HepG2 (cell line): Measurements from ENCODE around the gene POP7. TPM values are rescaled to one million over a fixed set of nuclear protein-coding genes. Genes with fewer than 3 reads are reported as not detected.
A peak's percentile ranks its signal among the peaks of the same experiment; 100 is the strongest.

ENCODE experiments used
- AKAP8 ChIP-seq: sonication (generic); formaldehyde crosslinking; IDR thresholded peaks from 2 replicates; pipeline ENCODE4 v1.5.1; 2020; ENCODE audit warnings: mild to moderate bottlenecking, missing genetic modification reagents
- BCL3 ChIP-seq: sonication (generic); formaldehyde crosslinking; IDR thresholded peaks from 2 replicates; pipeline ENCODE4 v1.5.1; 2020; ENCODE audit warnings: mild to moderate bottlenecking, missing genetic modification reagents, moderate library complexity
- BCL6 ChIP-seq: IDR thresholded peaks from 2 replicates; pipeline ENCODE4 v1.6.1; 2016; ENCODE audit warnings: missing genetic modification reagents, missing compliant biosample characterization
- CSRNP1 ChIP-seq: sonication (generic); formaldehyde crosslinking; IDR thresholded peaks from 2 replicates; pipeline ENCODE4 v1.8.1; 2023; ENCODE audit warnings: mild to moderate bottlenecking, missing genetic modification reagents
- FOXA1 ChIP-seq, 2 experiments: fragments of 450-650 bp in 1 of 2; sonication (generic) in 1 of 2; formaldehyde crosslinking in 1 of 2; IDR thresholded peaks; 2 replicates each; pipeline versions ENCODE4 v1.4.0 to v1.6.1; 2016 to 2020; ENCODE audit warnings: missing genetic modification reagents in 1 of 2
- GPN1 ChIP-seq: sonication (generic); formaldehyde crosslinking; IDR thresholded peaks from 2 replicates; pipeline ENCODE4 v1.5.1; 2020; ENCODE audit warnings: missing genetic modification reagents, borderline replicate concordance
- HMGXB3 ChIP-seq: sonication (generic); formaldehyde crosslinking; IDR thresholded peaks from 2 replicates; pipeline ENCODE4 v1.4.0; 2020; ENCODE audit warnings: missing genetic modification reagents, borderline replicate concordance
- KAT8 ChIP-seq: IDR thresholded peaks from 2 replicates; pipeline ENCODE4 v1.6.1; 2016; ENCODE audit warnings: missing genetic modification reagents, missing compliant biosample characterization
- KLF9 ChIP-seq: IDR thresholded peaks from 2 replicates; pipeline ENCODE4 v1.6.1; 2016; ENCODE audit warnings: low read depth
- MAZ ChIP-seq, 2 experiments: sonication (generic) in 1 of 2; formaldehyde crosslinking in 1 of 2; IDR thresholded peaks; 2 replicates each; pipeline versions ENCODE4 v1.5.0 to v1.6.1; 2012 to 2020; ENCODE audit warnings: low read depth in 2 of 2, mild to moderate bottlenecking in 2 of 2, borderline replicate concordance in 1 of 2, improper control_type of control experiment in 1 of 2, low read length in 1 of 2, missing genetic modification reagents in 1 of 2, moderate library complexity in 1 of 2
- MEIS1 ChIP-seq: sonication (generic); formaldehyde crosslinking; IDR thresholded peaks from 2 replicates; pipeline ENCODE4 v1.9.0; 2021; ENCODE audit warnings: mild to moderate bottlenecking, missing genetic modification reagents, moderate library complexity, borderline replicate concordance
- MXD1 ChIP-seq: sonication (generic); formaldehyde crosslinking; IDR thresholded peaks from 2 replicates; pipeline ENCODE4 v1.4.0; 2020; ENCODE audit warnings: mild to moderate bottlenecking, missing genetic modification reagents
- THYN1 ChIP-seq: sonication (generic); formaldehyde crosslinking; IDR thresholded peaks from 2 replicates; pipeline ENCODE4 v1.8.1; 2023; ENCODE audit warnings: low read depth, mild to moderate bottlenecking, moderate library complexity, missing genetic modification reagents, borderline replicate concordance
- ZNF143 ChIP-seq: sonication (generic); formaldehyde crosslinking; IDR thresholded peaks from 2 replicates; pipeline ENCODE4 v1.4.0; 2020; ENCODE audit warnings: missing genetic modification reagents
- ZNF496 ChIP-seq: sonication (generic); formaldehyde crosslinking; IDR thresholded peaks from 2 replicates; pipeline ENCODE4 v1.8.1; 2023; ENCODE audit warnings: mild to moderate bottlenecking, moderate library complexity, missing genetic modification reagents; ENCODE audit not compliant: insufficient replicate concordance
- ZNF546 ChIP-seq: sonication (generic); formaldehyde crosslinking; conservative IDR thresholded peaks from 2 replicates; pipeline ENCODE4 v1.8.1; 2023; ENCODE audit warnings: mild to moderate bottlenecking, missing genetic modification reagents
- ZNF563 ChIP-seq: sonication (generic); formaldehyde crosslinking; IDR thresholded peaks from 2 replicates; pipeline ENCODE4 v1.8.0; 2022; ENCODE audit warnings: mild to moderate bottlenecking, moderate library complexity, missing genetic modification reagents
- ZNF652 ChIP-seq: IDR thresholded peaks from 2 replicates; pipeline ENCODE4 v1.6.1; 2016; ENCODE audit warnings: low read depth, borderline replicate concordance
- ZNF724P ChIP-seq: sonication (generic); formaldehyde crosslinking; IDR thresholded peaks from 2 replicates; pipeline ENCODE4 v1.8.0; 2022; ENCODE audit warnings: missing genetic modification reagents, borderline replicate concordance
- ZNF790 ChIP-seq: sonication (generic); formaldehyde crosslinking; IDR thresholded peaks from 2 replicates; pipeline ENCODE4 v1.8.0; 2022; ENCODE audit warnings: missing genetic modification reagents, mild to moderate bottlenecking, borderline replicate concordance
- polyA plus RNA-seq, 8 experiments: library from polyadenylated mRNA; depleted of rRNA in 3 of 8; stranded (reverse) in 7 of 8; unstranded in 1 of 8; fragments of >200 nt; fragmentation: Illumina TruSeq in 4 of 8; extraction: Trizol in 4 of 8; gene quantifications; 2 replicates each; pipeline versions ENCODE4 v1.2.1 to v1.2.3, GENCODE V29; 2011 to 2016; ENCODE audit warnings: low read depth in 4 of 8, missing spikeins in 1 of 8, mixed read lengths in 1 of 8; ENCODE audit not compliant: insufficient read depth in 1 of 8
- total RNA-seq, 5 experiments: library from RNA; depleted of rRNA; stranded (reverse); fragments of >200 nt; fragmentation: Illumina TruSeq; extraction: Trizol; gene quantifications; 2 replicates each; pipeline ENCODE4 v1.2.3, GENCODE V29; 2016; ENCODE audit warnings: low read depth in 1 of 5

The POP7 gene
- total and polyA plus RNA-seq, 2 of the 13 experiments (the other 11 are each of a cell fraction or from before 2014, with no cell fraction given) = 63.9 to 91.1 TPM

GRCh38 chr7:100726996-100727761 is 21.3 kb downstream of the POP7 start (continued):
- TF ChIP-seq HMGXB3 (no peak), ZNF790 (no peak), KAT8 (peak; percentile 50; the same call in 1 of the 2 replicates), ZNF546 (CRISPR knock-in tag) (no peak), THYN1 (CRISPR knock-in tag) (no peak), ZNF563 (CRISPR knock-in tag) (no peak), BCL3 (CRISPR knock-in tag) (no peak), ZNF724P (CRISPR knock-in tag) (no peak), AKAP8 (CRISPR knock-in tag) (no peak), CSRNP1 (CRISPR knock-in tag) (no peak), KLF9 (CRISPR knock-in tag) (no peak), BCL6 (CRISPR knock-in tag) (0 out of 2 replicates have a peak, but pooled peaks have one; percentile 37), MEIS1 (CRISPR knock-in tag) (no peak), ZNF143 (no peak), FOXA1 (IDR thresholded peaks at IDR 0.05) (no peak), FOXA1 (CRISPR knock-in tag; IDR thresholded peaks at IDR 0.05) (peak; percentile 70), ZNF496 (CRISPR knock-in tag) (no peak), MXD1 (no peak), GPN1 (no peak), ZNF652 (CRISPR knock-in tag) (no peak), MAZ (IDR thresholded peaks at IDR 0.05; ENCODE audit: borderline replicate concordance, low read depth, low read length) (no peak), MAZ (CRISPR knock-in tag; IDR thresholded peaks at IDR 0.05; ENCODE audit: low read depth) (no peak)
